ENCODE measurements around the gene CPM.

CPM gene

DNA sequence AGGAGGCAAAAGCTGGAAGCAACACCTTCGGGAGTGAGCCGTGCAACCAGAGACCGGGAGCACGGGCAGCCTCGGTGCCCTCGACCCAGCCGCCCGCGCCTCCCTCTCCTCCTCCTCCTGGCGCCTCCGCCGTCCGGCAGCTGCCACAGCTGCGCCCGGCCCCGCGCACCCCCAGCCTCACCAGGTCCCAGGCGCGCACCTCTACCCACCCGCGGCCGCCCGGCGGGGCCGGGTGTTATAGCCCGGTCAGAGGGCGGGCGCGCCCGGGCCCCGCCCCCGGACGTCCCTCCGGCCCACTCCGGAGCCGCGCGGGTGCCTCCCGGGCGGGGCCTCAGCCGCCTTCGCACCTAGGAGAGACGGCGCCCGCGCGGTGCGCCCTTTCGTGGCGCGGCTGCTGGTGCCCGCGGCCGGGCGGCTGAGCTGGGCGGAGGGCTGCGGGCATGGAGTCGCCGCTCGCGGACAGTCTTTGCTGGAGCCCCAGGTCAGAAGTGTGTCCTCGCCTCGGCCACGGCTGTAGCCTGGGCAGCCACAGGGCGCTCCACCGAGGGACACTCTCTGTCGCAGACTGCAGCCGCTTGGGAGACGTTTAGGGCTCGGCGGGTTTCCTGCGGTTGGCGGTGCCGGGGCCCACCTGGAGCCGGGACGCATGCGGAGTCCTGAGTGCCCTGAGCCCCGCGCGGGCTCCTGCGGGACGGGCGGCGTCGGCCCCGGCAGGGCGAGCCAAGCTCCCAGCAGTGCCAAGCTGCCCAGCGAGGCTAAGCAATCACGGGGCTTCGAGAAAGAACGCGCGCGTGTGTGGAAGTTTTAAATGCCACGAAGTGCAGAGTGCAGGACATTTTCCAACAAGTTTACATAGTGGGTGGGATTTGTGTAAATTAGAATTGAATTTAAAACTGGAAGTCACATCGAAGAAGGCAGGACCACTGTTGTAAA lies at the start of gene CPM:
Gene CPM, minus strand, starts transcription at position 211 of the 933 bp plus-strand sequence. CDS start 334 bp downstream, outside the sequence.
- TF ChIP-seq, protein P1, sequence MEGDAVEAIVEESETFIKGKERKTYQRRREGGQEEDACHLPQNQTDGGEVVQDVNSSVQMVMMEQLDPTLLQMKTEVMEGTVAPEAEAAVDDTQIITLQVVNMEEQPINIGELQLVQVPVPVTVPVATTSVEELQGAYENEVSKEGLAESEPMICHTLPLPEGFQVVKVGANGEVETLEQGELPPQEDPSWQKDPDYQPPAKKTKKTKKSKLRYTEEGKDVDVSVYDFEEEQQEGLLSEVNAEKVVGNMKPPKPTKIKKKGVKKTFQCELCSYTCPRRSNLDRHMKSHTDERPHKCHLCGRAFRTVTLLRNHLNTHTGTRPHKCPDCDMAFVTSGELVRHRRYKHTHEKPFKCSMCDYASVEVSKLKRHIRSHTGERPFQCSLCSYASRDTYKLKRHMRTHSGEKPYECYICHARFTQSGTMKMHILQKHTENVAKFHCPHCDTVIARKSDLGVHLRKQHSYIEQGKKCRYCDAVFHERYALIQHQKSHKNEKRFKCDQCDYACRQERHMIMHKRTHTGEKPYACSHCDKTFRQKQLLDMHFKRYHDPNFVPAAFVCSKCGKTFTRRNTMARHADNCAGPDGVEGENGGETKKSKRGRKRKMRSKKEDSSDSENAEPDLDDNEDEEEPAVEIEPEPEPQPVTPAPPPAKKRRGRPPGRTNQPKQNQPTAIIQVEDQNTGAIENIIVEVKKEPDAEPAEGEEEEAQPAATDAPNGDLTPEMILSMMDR (IDR thresholded peaks at IDR 0.05; ENCODE audit: low read length, missing control alignments), result no peak
- H3K4me3 ChIP-seq (replicated peaks; ENCODE audit: low read depth, low read length), result peak within 1 kb of the TSS; percentile 57
- DNase-seq (ENCODE audit: low read depth), result peak; percentile 49

DNA sequence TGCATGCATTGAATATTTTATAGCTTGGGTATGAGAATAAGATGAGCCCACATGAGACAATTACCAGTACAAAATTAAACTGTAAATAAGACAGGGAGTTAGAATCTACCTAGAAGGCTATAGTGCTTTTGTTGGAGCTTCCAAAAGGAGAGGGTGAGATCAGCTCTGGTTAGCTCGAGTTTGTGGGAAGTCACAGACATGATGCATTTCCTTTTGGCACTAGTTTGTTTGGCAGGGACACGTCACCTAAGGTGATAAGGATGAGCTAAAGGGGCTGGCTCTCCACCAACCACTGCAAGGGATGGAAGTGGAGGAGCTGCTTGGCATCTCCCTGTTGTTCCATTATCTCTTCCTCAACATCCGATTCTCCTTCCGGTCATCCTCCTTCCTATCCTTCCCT lies 48.5 kb upstream of the CPM start:
- TF ChIP-seq, protein P1 (IDR thresholded peaks at IDR 0.05; ENCODE audit: low read length, missing control alignments), result no peak
- H3K4me3 ChIP-seq (replicated peaks; ENCODE audit: low read depth, low read length), result no peak overlapping the region
- DNase-seq (ENCODE audit: low read depth), result peak; percentile 79

DNA sequence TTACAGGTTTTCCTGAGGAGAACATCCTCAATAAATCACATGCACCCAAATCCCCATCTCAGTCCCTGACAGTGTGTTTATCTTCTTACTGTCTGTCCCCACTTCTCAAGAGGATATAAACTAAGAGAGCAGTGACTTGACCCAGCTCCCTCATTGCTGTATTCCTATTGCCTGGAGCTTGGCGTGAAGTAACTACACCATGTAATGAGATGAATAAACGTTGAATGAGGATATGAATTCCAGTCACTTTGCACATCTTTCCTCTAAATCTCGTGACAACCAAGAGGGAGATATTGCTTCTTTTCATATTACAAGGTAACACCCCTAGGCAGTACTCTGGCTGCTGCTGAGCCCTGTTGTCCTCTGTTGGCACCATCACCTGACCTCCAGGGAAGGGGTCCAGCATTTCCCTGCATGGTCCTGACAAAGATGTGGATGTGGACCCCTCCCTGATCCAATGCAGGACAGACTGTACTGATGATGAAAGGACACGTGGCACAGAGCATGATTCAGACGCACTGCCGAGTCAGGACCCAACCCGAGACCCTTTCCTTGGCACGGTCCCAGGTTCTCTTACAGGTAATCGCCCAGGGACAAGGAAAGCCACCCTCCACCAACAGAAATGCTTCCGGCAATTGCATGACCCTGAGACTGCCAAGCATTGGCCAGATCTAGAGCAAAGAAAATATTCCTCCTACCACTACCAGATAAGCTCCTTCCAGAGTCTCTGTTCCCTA lies 47.7 kb upstream of the CPM start:
- H3K4me3 ChIP-seq (replicated peaks; ENCODE audit: low read depth, low read length), result no peak overlapping the region
- TF ChIP-seq, protein P1 (IDR thresholded peaks at IDR 0.05; ENCODE audit: low read length, missing control alignments), result no peak
- DNase-seq (ENCODE audit: low read depth), result no peak

DNA sequence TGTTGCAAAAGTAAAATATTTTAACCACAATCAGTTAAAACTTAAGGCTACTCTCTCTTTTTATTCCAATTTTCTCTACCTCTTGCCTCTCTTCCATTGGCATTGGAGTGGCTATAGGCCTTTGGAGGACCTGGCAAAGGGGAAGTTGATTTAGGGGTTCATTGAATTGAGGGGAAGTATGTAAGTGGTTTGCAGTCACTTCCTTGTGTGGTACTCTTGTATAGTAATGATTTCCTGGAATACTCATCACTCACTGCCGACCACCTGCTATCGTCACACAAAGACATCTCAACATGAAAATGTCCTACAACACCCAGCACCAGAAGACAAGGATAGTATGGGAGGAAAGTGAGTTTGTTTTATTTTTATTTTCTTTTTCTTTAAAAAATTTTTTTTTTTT lies 45.7 kb upstream of the CPM start:
- H3K4me3 ChIP-seq (replicated peaks; ENCODE audit: low read depth, low read length), result no peak overlapping the region
- no peak for DNase-seq (ENCODE audit: low read depth)
- TF ChIP-seq, protein P1 (IDR thresholded peaks at IDR 0.05; ENCODE audit: low read length, missing control alignments), result no peak

DNA sequence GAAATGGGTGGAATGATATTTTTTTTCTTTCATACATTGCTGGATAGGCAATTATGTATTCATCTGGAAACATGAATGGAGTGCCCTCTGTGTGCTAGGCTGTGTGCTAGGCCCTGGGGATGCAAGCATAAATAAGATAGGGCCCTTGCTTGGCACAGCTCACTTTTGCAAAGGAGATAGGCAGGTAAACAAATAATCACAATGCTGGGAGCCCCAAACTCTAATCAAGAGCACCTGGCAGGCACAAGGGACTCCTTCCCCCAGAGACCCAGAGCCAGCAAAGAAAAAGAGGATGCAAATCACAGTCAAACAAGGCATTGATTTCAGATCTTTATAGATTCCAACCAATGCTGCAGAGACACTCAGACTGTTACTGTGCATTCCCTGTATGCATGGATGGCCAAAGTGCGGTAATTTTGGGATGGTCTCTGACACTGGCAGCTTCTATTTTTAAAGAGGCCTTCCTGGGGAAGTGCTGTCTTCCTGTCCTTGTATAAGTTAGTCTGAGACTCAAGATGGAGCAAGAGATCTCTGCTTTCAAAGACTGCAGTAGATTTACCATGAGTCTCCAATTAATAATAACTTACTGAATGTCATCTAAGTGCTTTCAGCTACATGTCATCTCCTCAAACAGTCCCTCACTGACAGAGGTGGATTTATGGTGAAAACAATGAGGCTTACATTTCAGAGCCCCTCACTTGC lies 45.1 kb upstream of the CPM start:
- H3K4me3 ChIP-seq (replicated peaks; ENCODE audit: low read depth, low read length), result no peak overlapping the region

DNA sequence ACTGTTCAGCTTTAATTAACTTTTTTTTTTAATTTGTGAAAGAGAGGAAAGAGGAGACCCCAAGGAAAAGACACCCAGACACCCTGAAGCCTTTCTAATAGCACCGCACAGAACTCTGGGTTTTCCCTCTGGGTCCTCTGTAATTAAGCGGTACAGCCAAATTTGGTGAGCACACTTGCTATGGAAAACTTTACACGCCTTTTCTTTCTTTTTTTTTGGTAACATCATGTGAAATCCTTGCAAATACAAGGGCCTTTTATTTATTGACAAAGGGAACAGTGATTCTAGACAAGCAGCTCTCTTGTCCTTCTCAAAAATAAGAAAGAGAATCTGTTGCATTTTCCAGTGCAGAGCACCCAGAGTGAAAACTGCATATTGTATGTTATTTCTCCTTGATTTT lies 44.4 kb upstream of the CPM start:
- TF ChIP-seq, protein P1 (IDR thresholded peaks at IDR 0.05; ENCODE audit: low read length, missing control alignments), result no peak
- no peak overlapping the region for H3K4me3 ChIP-seq (replicated peaks; ENCODE audit: low read depth, low read length)
- no peak for DNase-seq (ENCODE audit: low read depth)

More for the DNA sequence above, 45.1 kb upstream of the CPM start:
- DNase-seq (ENCODE audit: low read depth), result peak; percentile 13
- TF ChIP-seq, protein P1 (IDR thresholded peaks at IDR 0.05; ENCODE audit: low read length, missing control alignments), result no peak

Data from fibroblast of pulmonary artery (primary cell).